T-helper 22 cell (primary cell): ENCODE measurements around the gene ART4.

ENCODE experiments used
- DNase-seq: peaks from one replicate; pipeline ENCODE4 v3.0.0-alpha.2; 2020; ENCODE audit warnings: low read depth

The ART4 gene

GRCh38 chr12:14810167-14810952 lies 33.0 kb downstream of the ART4 start:
- DNase-seq, result no peak

GRCh38 chr12:14803830-14804160 lies 39.5 kb downstream of the ART4 start:
- DNase-seq, result no peak

- peak; percentile 85 for DNase-seq
Observed at GRCh38 chr12:14803011-14803829, 40.1 kb downstream of the ART4 start, which contains the start of the genes C12orf60 and WBP11. Gene C12orf60 (plus strand): TSS chr12:14803670. CDS start chr12:14822936, 19,266 bp downstream. Gene WBP11 (minus strand): TSS chr12:14803478. CDS start chr12:14801383, 2,095 bp downstream.

GRCh38 chr12:14802721-14803010 lies 40.7 kb downstream of the ART4 start:
- DNase-seq, result no peak

- no peak for DNase-seq
Observed at GRCh38 chr12:14802247-14802646, 41.1 kb downstream of the ART4 start.

GRCh38 chr12:14795028-14795448 lies 48.3 kb downstream of the ART4 start:
- DNase-seq, result no peak

GRCh38 chr12:14785568-14785967 lies 57.8 kb downstream of the ART4 start:
- DNase-seq, result no peak

GRCh38 chr12:14784471-14784870 lies 58.9 kb downstream of the ART4 start:
- no peak for DNase-seq

- DNase-seq, result no peak
Observed at GRCh38 chr12:14782756-14783155, 60.6 kb downstream of the ART4 start.

GRCh38 chr12:14781563-14781962 lies 61.8 kb downstream of the ART4 start:
- DNase-seq, result no peak

GRCh38 chr12:14780859-14781258 lies 62.5 kb downstream of the ART4 start:
- no peak for DNase-seq

- no peak for DNase-seq
Observed at GRCh38 chr12:14779834-14780233, 63.5 kb downstream of the ART4 start.

- no peak for DNase-seq
Observed at GRCh38 chr12:14777271-14777670, 66.1 kb downstream of the ART4 start.

GRCh38 chr12:14776236-14776961 lies 66.9 kb downstream of the ART4 start:
- DNase-seq, result no peak

- DNase-seq, result no peak
Observed at GRCh38 chr12:14775636-14775980, 67.7 kb downstream of the ART4 start.
